Measurements from ENCODE around the gene GLT6D1.

GRCh38 chr9:135663451-135663770, 24.1 kb upstream of the GLT6D1 start:
- TF ChIP-seq CTCF (conservative IDR thresholded peaks at IDR 0.05; ENCODE audit: low read depth, low read length) (no peak), MAZ (IDR thresholded peaks at IDR 0.05; ENCODE audit: borderline replicate concordance, low read depth, low read length) (no peak), POLR2A (IDR thresholded peaks at IDR 0.05; ENCODE audit: low read depth, low read length) (no peak), FOS (IDR thresholded peaks at IDR 0.05; ENCODE audit: low read depth, low read length) (no peak), RFX5 (IDR thresholded peaks at IDR 0.05; ENCODE audit: low read depth, low read length) (no peak), USF2 (IDR thresholded peaks at IDR 0.05; ENCODE audit: low read depth, low read length) (no peak), NFE2L2 (IDR thresholded peaks at IDR 0.05; ENCODE audit: low read depth, low read length) (no peak), RAD21 (IDR thresholded peaks at IDR 0.05; ENCODE audit: low read length) (no peak), MXI1 (IDR thresholded peaks at IDR 0.05; ENCODE audit: borderline replicate concordance, low read depth, low read length) (no peak), CEBPB (IDR thresholded peaks at IDR 0.05; ENCODE audit: low read depth, low read length) (no peak)

All from IMR-90 (cell line).